Transverse colon (tissue), 4 donors: ENCODE data around the gene MALL.
"Not testable (repeated sequence)": the region's sequence is repeated elsewhere in the genome, so short reads cannot be mapped to it uniquely, and the experiment has no call there.

Experiments
- CTCF ChIP-seq, 5 experiments: fragments of 200-600 bp in 3 of 5; fragments of 450-650 bp in 2 of 5; sonication (generic) in 3 of 5; IDR thresholded peaks; 1 replicate in 2 of 5; 2 replicates in 3 of 5; pipeline ENCODE4 v1.5.1; 2016 to 2017; ENCODE audit warnings: antibody characterized with exemption in 5 of 5, inconsistent platforms in 3 of 5, mild to moderate bottlenecking in 2 of 5, moderate library complexity in 1 of 5
- EP300 ChIP-seq: sonication (generic); formaldehyde crosslinking; IDR thresholded peaks from one replicate; pipeline ENCODE4 v1.6.1; 2017; ENCODE audit warnings: antibody characterized with exemption, low read depth
- POLR2A ChIP-seq: fragments of 450-650 bp; IDR thresholded peaks from one replicate; pipeline ENCODE4 v1.6.1; 2016; ENCODE audit warnings: antibody characterized with exemption, mild to moderate bottlenecking, moderate library complexity
- POLR2AphosphoS5 ChIP-seq, 3 donors: sonication (generic); formaldehyde crosslinking; IDR thresholded peaks; one replicate each; pipeline ENCODE4 v1.6.1; 2016; ENCODE audit warnings: antibody characterized with exemption in 3 of 3

GRCh38 chr2:110100880-110101279, 14.7 kb downstream of the MALL start:
- not testable (repeated sequence) for TF ChIP-seq CTCF (IDR thresholded peaks at IDR 0.05); EP300; POLR2A; POLR2AphosphoS5 (IDR thresholded peaks at IDR 0.05)
